ENCODE data around the gene MYH7.
"Not testable (repeated sequence)": the region's sequence is repeated elsewhere in the genome, so short reads cannot be mapped to it uniquely, and the experiment has no call there.

Gene MYH7

DNA sequence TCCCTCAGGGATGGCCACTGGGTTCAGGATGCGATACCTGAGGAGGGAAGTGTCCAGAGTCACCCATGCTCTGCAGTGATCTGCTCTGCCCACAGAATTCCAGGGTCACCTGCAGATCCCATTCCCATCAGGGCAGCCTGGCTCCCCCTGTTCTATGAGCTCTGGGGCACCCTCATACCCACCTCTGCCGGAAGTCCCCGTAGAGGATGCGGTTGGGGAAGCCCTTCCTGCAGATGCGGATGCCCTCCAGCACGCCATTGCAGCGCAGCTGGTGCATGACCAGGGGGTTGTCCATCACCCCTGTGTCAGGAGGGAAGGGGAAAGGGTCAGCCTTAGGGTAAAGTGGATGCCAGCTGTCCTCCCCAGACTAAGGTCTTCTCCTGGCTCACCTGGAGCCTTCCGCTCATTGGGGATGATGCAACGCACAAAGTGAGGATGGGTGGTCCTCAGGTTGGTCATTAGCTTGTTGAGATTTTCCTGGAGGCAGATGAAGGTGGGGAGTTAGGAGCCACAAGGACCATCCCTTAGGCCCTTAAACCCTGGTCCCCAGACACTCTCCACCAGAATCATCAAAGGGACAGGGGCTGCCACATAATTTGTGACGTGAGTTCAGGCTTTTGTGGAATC lies 38.6 kb downstream of the MYH7 start:
- Histone ChIP-seq H3K4me1 (ENCODE audit: control insufficient read depth, insufficient read depth, low read length) (no peaks in the 10 kb centered on the region), H3K27me3 (ENCODE audit: control insufficient read depth, insufficient read depth, low read length) (no peaks in the 10 kb centered on the region), H3K9me3 (ENCODE audit: control insufficient read depth, insufficient read depth, low read length) (no peaks in the 10 kb centered on the region), H3K27ac (ENCODE audit: low read depth, low read length) (no peak overlapping the region), H3K4me3 (ENCODE audit: low read depth, low read length) (no peak overlapping the region), H3K9ac (ENCODE audit: low read depth, low read length) (no peak overlapping the region), H3K36me3 (ENCODE audit: control insufficient read depth, insufficient read depth, low read length) (no peaks in the 10 kb centered on the region)

DNA sequence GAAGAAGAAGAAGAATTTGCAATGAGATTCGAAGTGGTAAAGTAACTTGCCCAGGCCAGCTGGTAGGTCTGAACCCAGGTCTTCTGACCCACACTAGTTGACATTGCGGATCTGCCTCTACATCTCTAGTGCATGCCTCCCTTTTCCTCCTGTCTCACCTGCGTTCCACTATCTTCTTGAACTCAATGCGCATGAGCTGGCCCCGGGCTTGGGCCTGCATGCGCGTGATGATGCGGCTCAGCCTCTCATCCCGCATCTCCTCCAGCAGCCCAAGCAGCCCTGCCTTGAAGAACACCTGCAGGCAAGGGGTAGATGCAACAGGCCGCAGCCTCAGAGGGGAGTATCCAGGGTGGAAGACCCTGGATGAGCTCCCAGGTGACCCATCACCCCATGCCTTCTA lies 39.3 kb downstream of the MYH7 start:
- H3K4me3 ChIP-seq (ENCODE audit: low read depth, low read length): no peak overlapping the region
- H3K27me3 ChIP-seq (ENCODE audit: control insufficient read depth, insufficient read depth, low read length): no peaks in the 10 kb centered on the region
- no peak overlapping the region for H3K27ac ChIP-seq (ENCODE audit: low read depth, low read length)
- H3K9ac ChIP-seq (ENCODE audit: low read depth, low read length): no peak overlapping the region
- H3K4me1 ChIP-seq (ENCODE audit: control insufficient read depth, insufficient read depth, low read length): no peaks in the 10 kb centered on the region
- H3K36me3 ChIP-seq (ENCODE audit: control insufficient read depth, insufficient read depth, low read length): no peaks in the 10 kb centered on the region
- H3K9me3 ChIP-seq (ENCODE audit: control insufficient read depth, insufficient read depth, low read length): no peaks in the 10 kb centered on the region

DNA sequence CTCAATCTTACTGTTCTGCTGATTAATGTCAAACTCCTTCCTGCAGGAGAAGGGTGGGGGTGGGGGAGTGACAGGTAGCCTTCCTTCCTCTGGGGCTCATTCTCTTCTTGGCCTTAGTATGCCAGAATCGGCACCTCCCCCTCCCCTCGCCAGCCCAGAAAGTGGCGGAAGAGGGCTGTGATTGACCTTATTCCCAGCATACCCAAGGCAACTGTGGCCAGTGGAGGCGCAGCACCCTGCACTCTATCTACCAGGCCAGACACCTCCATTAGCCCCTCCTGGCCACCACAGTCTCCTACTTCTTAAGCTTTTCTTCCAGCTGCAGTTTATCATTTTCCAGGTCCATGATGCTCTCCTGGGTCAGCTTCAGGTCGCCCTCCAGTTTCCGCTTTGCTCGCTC lies 42.8 kb downstream of the MYH7 start:
- Histone ChIP-seq H3K4me1 (ENCODE audit: control insufficient read depth, insufficient read depth, low read length) (no peaks in the 10 kb centered on the region; the same call in 1 of the 2 replicates), H3K9me3 (ENCODE audit: control insufficient read depth, insufficient read depth, low read length) (no peaks in the 10 kb centered on the region), H3K9ac (ENCODE audit: low read depth, low read length) (no peak overlapping the region), H3K27me3 (ENCODE audit: control insufficient read depth, insufficient read depth, low read length) (no peaks in the 10 kb centered on the region; the same call in 1 of the 2 replicates), H3K27ac (ENCODE audit: low read depth, low read length) (no peak overlapping the region), H3K4me3 (ENCODE audit: low read depth, low read length) (no peak overlapping the region), H3K36me3 (ENCODE audit: control insufficient read depth, insufficient read depth, low read length) (no peaks in the 10 kb centered on the region)

DNA sequence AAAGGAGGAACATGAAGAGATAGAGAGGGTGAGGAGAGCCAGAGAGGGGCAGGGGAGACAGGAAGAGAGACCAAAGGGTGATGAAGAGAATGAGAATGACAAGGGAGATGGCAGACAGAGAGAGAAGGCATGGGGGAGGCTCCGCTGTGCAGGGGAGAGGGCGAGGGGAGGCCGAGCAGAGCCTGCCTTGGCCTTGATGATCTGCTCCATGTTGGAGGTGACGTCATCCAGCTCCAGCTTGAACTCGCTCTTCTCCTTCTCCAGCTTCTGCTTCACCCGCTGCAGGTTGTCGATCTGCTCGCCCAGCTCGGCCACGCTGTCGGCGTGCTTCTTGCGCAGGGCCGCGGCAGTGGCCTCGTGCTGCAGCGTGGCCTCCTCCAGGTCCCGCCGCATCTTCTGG lies 45.6 kb downstream of the MYH7 start:
- H3K27me3 ChIP-seq (ENCODE audit: control insufficient read depth, insufficient read depth, low read length); H3K4me1 ChIP-seq (ENCODE audit: control insufficient read depth, insufficient read depth, low read length); H3K9me3 ChIP-seq (ENCODE audit: control insufficient read depth, insufficient read depth, low read length); H3K4me3 ChIP-seq (ENCODE audit: low read depth, low read length); H3K9ac ChIP-seq (ENCODE audit: low read depth, low read length); H3K27ac ChIP-seq (ENCODE audit: low read depth, low read length); H3K36me3 ChIP-seq (ENCODE audit: control insufficient read depth, insufficient read depth, low read length): not testable (repeated sequence)

DNA sequence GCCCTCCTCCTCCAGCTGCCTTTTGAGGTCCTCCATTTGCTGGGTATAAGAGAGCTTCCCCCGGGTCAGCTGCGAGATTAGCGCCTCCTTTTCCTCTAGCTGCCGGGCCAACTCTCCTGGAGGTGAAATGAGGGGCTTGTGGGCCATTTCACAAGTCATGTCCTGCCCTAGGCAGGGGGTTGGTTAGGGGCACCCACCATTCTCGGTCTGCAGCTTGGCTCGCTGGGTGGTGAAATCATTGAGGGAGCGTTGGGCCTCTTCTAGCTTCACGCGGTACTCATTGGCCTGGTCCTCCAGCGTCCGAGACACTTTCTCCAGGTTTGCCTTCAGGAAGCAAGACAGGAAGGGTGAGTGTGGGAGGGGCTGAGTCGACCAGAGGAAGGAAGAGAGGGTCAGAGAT lies 46.1 kb downstream of the MYH7 start:
- H3K4me1 ChIP-seq (ENCODE audit: control insufficient read depth, insufficient read depth, low read length): no peaks in the 10 kb centered on the region; the same call in 1 of the 2 replicates
- no peaks in the 10 kb centered on the region for H3K9me3 ChIP-seq (ENCODE audit: control insufficient read depth, insufficient read depth, low read length)
- no peak overlapping the region for H3K4me3 ChIP-seq (ENCODE audit: low read depth, low read length)
- H3K9ac ChIP-seq (ENCODE audit: low read depth, low read length): no peak overlapping the region
- H3K27me3 ChIP-seq (ENCODE audit: control insufficient read depth, insufficient read depth, low read length): no peaks in the 10 kb centered on the region; the same call in 1 of the 2 replicates
- no peak overlapping the region for H3K27ac ChIP-seq (ENCODE audit: low read depth, low read length)
- H3K36me3 ChIP-seq (ENCODE audit: control insufficient read depth, insufficient read depth, low read length): no peaks in the 10 kb centered on the region

DNA sequence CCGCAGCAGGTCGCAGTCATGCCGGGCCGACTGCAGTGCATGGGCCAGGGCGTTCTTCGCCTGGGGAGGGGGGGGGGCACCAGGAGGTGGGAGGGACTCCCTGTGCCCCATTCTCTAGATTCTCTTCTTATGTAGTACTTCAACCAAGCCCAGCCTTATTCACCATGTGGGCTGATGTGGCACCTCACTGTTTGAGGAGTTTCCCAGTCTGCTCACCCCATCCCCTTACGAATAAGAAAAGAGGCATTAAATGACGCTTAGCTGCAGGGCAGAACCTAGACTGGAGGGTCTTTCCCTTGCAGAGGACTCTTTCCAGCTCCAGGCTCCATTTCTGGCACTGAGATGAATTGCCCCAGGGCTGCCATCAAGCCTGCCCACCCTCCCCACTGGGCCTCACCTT lies 46.5 kb downstream of the MYH7 start:
- no peaks in the 10 kb centered on the region; the same call in 1 of the 2 replicates for H3K4me1 ChIP-seq (ENCODE audit: control insufficient read depth, insufficient read depth, low read length)
- H3K9me3 ChIP-seq (ENCODE audit: control insufficient read depth, insufficient read depth, low read length): no peaks in the 10 kb centered on the region
- no peaks in the 10 kb centered on the region for H3K36me3 ChIP-seq (ENCODE audit: control insufficient read depth, insufficient read depth, low read length)
- no peaks in the 10 kb centered on the region; the same call in 1 of the 2 replicates for H3K27me3 ChIP-seq (ENCODE audit: control insufficient read depth, insufficient read depth, low read length)
- no peak overlapping the region for H3K27ac ChIP-seq (ENCODE audit: low read depth, low read length)
- no peak overlapping the region for H3K4me3 ChIP-seq (ENCODE audit: low read depth, low read length)
- H3K9ac ChIP-seq (ENCODE audit: low read depth, low read length): no peak overlapping the region

DNA sequence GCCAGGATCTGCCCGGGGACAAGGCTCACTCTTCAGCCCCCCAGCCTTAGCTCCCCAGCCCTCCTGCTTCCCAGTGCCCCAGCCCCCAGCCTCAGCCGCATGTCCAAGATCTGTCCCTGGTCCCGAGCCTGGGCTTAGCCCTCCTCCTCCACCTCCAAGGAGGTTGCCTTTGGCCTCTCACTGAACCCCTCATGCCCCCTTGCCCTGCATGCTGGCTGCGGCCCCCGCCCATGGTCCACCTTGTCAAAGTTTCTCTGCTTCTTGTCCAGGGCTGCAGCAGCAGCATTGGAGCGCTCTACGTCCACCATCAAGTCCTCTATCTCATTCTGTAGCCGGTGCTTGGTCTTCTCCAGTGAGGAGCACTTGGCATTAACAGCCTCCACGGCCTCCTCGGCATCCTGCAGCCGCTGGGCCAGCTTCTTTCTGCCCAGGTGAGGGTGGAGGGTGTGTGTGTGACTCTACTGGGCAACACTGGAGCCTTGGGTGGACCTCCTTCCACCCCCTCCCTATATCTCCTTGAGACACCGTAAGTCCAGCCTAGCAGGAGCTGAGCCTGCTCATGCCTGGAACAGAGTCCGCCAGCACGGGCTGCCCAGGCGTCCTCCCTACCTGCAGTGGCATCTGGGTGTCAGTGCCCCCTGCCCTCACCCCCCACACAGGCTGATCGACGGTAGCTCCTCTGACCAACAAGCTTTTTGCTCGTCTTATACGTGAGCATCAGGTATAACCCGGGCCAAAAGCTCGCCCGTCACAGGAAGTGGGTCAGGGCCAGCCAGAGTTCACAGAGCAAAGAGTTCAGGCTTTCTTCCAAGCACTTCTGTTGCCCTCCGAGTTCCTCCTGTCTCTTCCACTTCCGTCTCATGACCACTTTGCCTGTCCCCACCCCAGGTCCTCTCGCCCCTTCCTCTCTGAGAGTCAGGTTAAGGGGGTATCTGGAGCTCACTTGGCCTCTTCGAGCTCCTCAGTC lies 47.3 kb downstream of the MYH7 start:
- Histone ChIP-seq H3K27me3 (ENCODE audit: control insufficient read depth, insufficient read depth, low read length) (no peaks in the 10 kb centered on the region; the same call in 1 of the 2 replicates), H3K9me3 (ENCODE audit: control insufficient read depth, insufficient read depth, low read length) (no peaks in the 10 kb centered on the region), H3K27ac (ENCODE audit: low read depth, low read length) (no peak overlapping the region), H3K36me3 (ENCODE audit: control insufficient read depth, insufficient read depth, low read length) (no peaks in the 10 kb centered on the region), H3K4me1 (ENCODE audit: control insufficient read depth, insufficient read depth, low read length) (no peaks in the 10 kb centered on the region; the same call in 1 of the 2 replicates), H3K4me3 (ENCODE audit: low read depth, low read length) (no peak overlapping the region), H3K9ac (ENCODE audit: low read depth, low read length) (no peak overlapping the region)

DNA sequence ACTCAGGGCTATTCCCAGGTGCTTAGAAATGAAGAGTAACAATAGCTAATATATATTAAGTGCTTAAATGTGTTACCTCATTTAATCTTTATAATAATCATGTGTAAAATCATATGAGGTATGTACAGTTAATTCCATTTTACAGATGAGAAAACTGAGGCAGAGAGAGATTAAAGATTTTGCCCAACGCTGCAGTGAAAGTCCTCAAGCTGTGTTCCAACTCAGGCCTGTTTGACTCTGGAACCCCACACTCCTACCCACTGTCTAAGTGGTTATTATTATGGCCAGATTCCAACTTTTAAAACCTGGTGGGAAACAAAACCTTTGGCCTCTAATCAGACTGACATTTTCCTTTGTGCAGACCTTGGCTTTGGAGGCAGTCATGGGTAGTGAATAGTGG lies 48.5 kb downstream of the MYH7 start:
- no peaks in the 10 kb centered on the region; the same call in 1 of the 2 replicates for H3K27me3 ChIP-seq (ENCODE audit: control insufficient read depth, insufficient read depth, low read length)
- no peak overlapping the region for H3K27ac ChIP-seq (ENCODE audit: low read depth, low read length)
- no peaks in the 10 kb centered on the region; the same call in 1 of the 2 replicates for H3K4me1 ChIP-seq (ENCODE audit: control insufficient read depth, insufficient read depth, low read length)
- no peaks in the 10 kb centered on the region for H3K36me3 ChIP-seq (ENCODE audit: control insufficient read depth, insufficient read depth, low read length)
- no peak overlapping the region for H3K4me3 ChIP-seq (ENCODE audit: low read depth, low read length)
- no peaks in the 10 kb centered on the region for H3K9me3 ChIP-seq (ENCODE audit: control insufficient read depth, insufficient read depth, low read length)
- no peak overlapping the region for H3K9ac ChIP-seq (ENCODE audit: low read depth, low read length)

DNA sequence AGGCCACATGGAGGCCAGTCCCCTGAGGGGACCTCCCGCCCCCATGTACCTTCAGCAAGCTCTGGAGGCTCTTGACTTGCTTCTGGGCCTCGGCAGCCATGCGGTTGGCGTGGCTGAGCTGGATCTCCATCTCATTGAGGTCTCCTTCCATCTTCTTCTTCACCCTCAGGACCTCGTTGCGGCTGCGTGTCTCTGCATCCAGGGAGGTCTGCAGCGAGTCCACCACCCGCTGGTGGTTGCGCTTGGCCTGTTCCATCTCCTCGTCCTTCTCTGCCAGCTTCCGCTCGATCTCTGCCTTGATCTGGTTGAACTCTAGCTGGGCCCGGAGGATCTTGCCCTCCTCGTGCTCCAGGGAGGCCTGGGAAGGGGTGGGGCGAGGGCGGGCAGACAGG lies 49.2 kb downstream of the MYH7 start:
- H3K9me3 ChIP-seq (ENCODE audit: control insufficient read depth, insufficient read depth, low read length); H3K9ac ChIP-seq (ENCODE audit: low read depth, low read length); H3K27me3 ChIP-seq (ENCODE audit: control insufficient read depth, insufficient read depth, low read length); H3K4me3 ChIP-seq (ENCODE audit: low read depth, low read length); H3K4me1 ChIP-seq (ENCODE audit: control insufficient read depth, insufficient read depth, low read length); H3K27ac ChIP-seq (ENCODE audit: low read depth, low read length); H3K36me3 ChIP-seq (ENCODE audit: control insufficient read depth, insufficient read depth, low read length): not testable (repeated sequence)

DNA sequence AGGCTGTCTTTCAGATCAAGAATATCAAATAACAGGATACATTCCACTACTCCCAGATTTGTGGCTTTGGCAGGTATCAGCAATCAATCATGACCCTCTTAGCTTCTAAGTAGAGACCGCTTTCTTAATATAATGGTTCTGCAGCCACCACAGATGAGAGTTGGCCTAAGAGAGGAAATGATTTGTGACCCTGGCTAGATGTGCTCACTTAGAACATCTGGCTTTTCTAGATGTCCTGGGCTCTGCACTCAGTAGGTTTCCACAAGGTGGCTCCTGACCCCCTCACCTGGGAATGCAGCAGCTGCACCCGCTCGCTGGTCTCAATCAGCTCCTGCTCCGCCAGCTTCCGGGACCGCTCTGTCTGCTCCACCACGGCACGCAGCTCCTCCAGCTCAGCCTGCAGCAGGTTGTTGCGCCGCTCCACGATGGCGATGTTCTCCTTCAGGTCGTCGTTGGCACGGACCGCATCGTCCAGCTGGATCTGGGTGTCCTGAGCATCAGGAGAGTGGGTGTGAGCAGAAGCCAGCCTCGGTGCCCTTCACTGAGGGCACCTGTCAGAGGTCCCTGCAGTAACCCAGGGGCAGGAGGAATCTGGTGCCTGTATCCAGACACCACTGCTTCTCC lies 49.7 kb downstream of the MYH7 start:
- Histone ChIP-seq H3K9me3 (ENCODE audit: control insufficient read depth, insufficient read depth, low read length) (no peaks in the 10 kb centered on the region), H3K9ac (ENCODE audit: low read depth, low read length) (no peak overlapping the region), H3K4me1 (ENCODE audit: control insufficient read depth, insufficient read depth, low read length) (no peaks in the 10 kb centered on the region; the same call in 1 of the 2 replicates), H3K4me3 (ENCODE audit: low read depth, low read length) (no peak overlapping the region), H3K27ac (ENCODE audit: low read depth, low read length) (no peak overlapping the region), H3K27me3 (ENCODE audit: control insufficient read depth, insufficient read depth, low read length) (no peaks in the 10 kb centered on the region; the same call in 1 of the 2 replicates), H3K36me3 (ENCODE audit: control insufficient read depth, insufficient read depth, low read length) (no peaks in the 10 kb centered on the region)

DNA sequence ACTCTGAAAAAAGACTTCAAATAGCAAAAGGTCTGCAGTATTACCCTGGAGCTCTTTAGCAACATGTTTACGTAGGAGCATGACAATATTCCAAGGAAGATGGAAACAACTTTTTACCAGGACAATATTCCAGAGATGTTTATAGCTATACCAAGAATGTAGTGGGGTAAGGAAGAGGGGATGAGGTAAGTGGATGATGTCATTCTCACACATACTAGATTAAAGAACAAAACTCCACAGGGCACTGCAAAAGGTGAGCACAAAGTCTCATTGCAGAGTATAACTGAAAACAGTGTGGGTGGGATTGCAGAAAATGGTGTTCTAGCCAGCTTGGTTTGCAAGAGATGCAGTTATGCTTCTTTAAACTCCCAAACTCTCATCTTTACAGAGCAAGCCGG lies 50.2 kb downstream of the MYH7 start:
- Histone ChIP-seq H3K4me1 (ENCODE audit: control insufficient read depth, insufficient read depth, low read length) (no peaks in the 10 kb centered on the region; the same call in 1 of the 2 replicates), H3K27ac (ENCODE audit: low read depth, low read length) (no peak overlapping the region), H3K27me3 (ENCODE audit: control insufficient read depth, insufficient read depth, low read length) (no peaks in the 10 kb centered on the region; the same call in 1 of the 2 replicates), H3K9ac (ENCODE audit: low read depth, low read length) (no peak overlapping the region), H3K36me3 (ENCODE audit: control insufficient read depth, insufficient read depth, low read length) (no peaks in the 10 kb centered on the region), H3K4me3 (ENCODE audit: low read depth, low read length) (no peak overlapping the region), H3K9me3 (ENCODE audit: control insufficient read depth, insufficient read depth, low read length) (no peaks in the 10 kb centered on the region)
